EL (cell line): ENCODE data around the gene MYO18B.

Source experiments
- DNase-seq: peaks from one replicate; pipeline ENCODE4 v3.0.0-alpha.2; 2016

Gene MYO18B

GRCh38 chr22:26008587-26008986, 266.6 kb downstream of the MYO18B start:
- no peak for DNase-seq

- no peak for DNase-seq
These were observed 274.9 kb downstream of the MYO18B start for GRCh38 chr22:26016916-26017315.

- DNase-seq, result no peak
These were observed 275.9 kb downstream of the MYO18B start for GRCh38 chr22:26017932-26018331.

GRCh38 chr22:26019596-26019995, 277.6 kb downstream of the MYO18B start:
- DNase-seq, result no peak

GRCh38 chr22:26021516-26021915, 279.5 kb downstream of the MYO18B start:
- DNase-seq, result no peak

- no peak for DNase-seq
These were observed 281.3 kb downstream of the MYO18B start for GRCh38 chr22:26023104-26023775.

GRCh38 chr22:26025626-26026025, 283.6 kb downstream of the MYO18B start:
- DNase-seq, result no peak

- DNase-seq, result no peak
These were observed 285.4 kb downstream of the MYO18B start for GRCh38 chr22:26027341-26027740.

- no peak for DNase-seq
These were observed 289.7 kb downstream of the MYO18B start for GRCh38 chr22:26031641-26032040.

- DNase-seq, result no peak
These were observed 291.1 kb downstream of the MYO18B start for GRCh38 chr22:26033071-26033470.

- DNase-seq, result no peak
These were observed 291.6 kb downstream of the MYO18B start for GRCh38 chr22:26033586-26033985.

- DNase-seq, result no peak
These were observed 293.5 kb downstream of the MYO18B start for GRCh38 chr22:26035523-26035922.

- DNase-seq, result no peak
These were observed 296.4 kb downstream of the MYO18B start for GRCh38 chr22:26038365-26038764.

- DNase-seq, result no peak
These were observed 299.9 kb downstream of the MYO18B start for GRCh38 chr22:26041931-26042330.

GRCh38 chr22:26043031-26043430, 301.0 kb downstream of the MYO18B start:
- no peak for DNase-seq

GRCh38 chr22:26045051-26045450, 303.1 kb downstream of the MYO18B start:
- no peak for DNase-seq

- DNase-seq, result no peak
These were observed 303.9 kb downstream of the MYO18B start for GRCh38 chr22:26045860-26046259.

- no peak for DNase-seq
These were observed 305.5 kb downstream of the MYO18B start for GRCh38 chr22:26047516-26047915.

GRCh38 chr22:26047920-26048319, 305.9 kb downstream of the MYO18B start:
- no peak for DNase-seq

- no peak for DNase-seq
These were observed 308.1 kb downstream of the MYO18B start for GRCh38 chr22:26050079-26050478.

GRCh38 chr22:26053737-26054316, 311.8 kb downstream of the MYO18B start:
- no peak for DNase-seq

GRCh38 chr22:26054841-26055605, 313.0 kb downstream of the MYO18B start:
- no peak for DNase-seq

GRCh38 chr22:26055693-26056092, 313.7 kb downstream of the MYO18B start:
- DNase-seq, result no peak
